Ishikawa (cell line): Measurements from ENCODE around the gene DSCAML1.

Experiments
- CEBPB ChIP-seq: IDR thresholded peaks from 2 replicates; pipeline ENCODE4 v1.6.1; 2012
- CREB1 ChIP-seq: IDR thresholded peaks from 2 replicates; pipeline ENCODE4 v1.6.1; 2012; ENCODE audit warnings: low read depth
- EGR1 ChIP-seq: IDR thresholded peaks from 2 replicates; pipeline ENCODE4 v1.6.1; 2012
- EP300 ChIP-seq: IDR thresholded peaks from 2 replicates; pipeline ENCODE4 v1.6.1; 2012; ENCODE audit warnings: borderline replicate concordance
- FOXM1 ChIP-seq: IDR thresholded peaks from 2 replicates; pipeline ENCODE4 v1.6.1; 2012; ENCODE audit warnings: low read depth, borderline replicate concordance
- NFIC ChIP-seq: IDR thresholded peaks from 2 replicates; pipeline ENCODE4 v1.6.1; 2012
- RAD21 ChIP-seq: IDR thresholded peaks from 2 replicates; pipeline ENCODE4 v1.6.1; 2012; ENCODE audit warnings: low read depth
- TAF1 ChIP-seq: IDR thresholded peaks from 2 replicates; pipeline ENCODE4 v1.6.1; 2012; ENCODE audit warnings: low read depth, mild to moderate bottlenecking
- TCF12 ChIP-seq: IDR thresholded peaks from 2 replicates; pipeline ENCODE4 v1.6.1; 2012; ENCODE audit warnings: low read depth
- TEAD4 ChIP-seq: IDR thresholded peaks from 2 replicates; pipeline ENCODE4 v1.6.1; 2012
- YY1 ChIP-seq: IDR thresholded peaks from 2 replicates; pipeline ENCODE4 v1.6.1; 2012; ENCODE audit warnings: low read depth
- ZBTB7A ChIP-seq: IDR thresholded peaks from 2 replicates; pipeline ENCODE4 v1.6.1; 2012; ENCODE audit warnings: low read depth
- TF ChIP-seq, protein P1 (sequence below): IDR thresholded peaks from 2 replicates; pipeline ENCODE4 v1.6.1; 2012
- TF ChIP-seq, protein P2 (sequence below): IDR thresholded peaks from 2 replicates; pipeline ENCODE4 v1.6.1; 2012
- TF ChIP-seq, protein P3 (sequence below): IDR thresholded peaks from 2 replicates; pipeline ENCODE4 v1.6.1; 2012; ENCODE audit warnings: low read depth, mild to moderate bottlenecking

Gene DSCAML1

DNA sequence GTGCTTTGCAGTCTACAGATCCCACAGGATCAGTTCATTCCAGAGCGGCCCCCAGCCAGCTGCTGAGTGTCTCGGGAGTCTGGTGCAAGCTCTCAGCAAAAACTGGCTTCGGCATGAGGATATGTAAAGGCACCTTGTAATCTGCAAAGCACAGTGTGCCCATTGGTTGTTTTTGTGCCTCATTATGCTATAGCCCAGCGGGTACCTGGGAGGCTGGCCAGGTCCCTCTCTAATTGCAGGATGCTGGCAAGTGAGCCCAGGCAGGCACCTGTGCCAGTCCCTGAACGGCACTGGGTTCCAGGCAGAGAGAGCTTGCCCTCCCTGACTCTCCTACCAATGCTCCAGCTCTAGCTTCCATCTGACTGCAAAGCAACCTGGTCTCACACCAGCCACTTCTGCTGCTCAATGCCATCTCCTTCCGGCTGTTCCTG lies 128.7 kb downstream of the DSCAML1 start:
- TF ChIP-seq, protein P1, sequence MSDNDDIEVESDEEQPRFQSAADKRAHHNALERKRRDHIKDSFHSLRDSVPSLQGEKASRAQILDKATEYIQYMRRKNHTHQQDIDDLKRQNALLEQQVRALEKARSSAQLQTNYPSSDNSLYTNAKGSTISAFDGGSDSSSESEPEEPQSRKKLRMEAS, result no peak
- TF ChIP-seq NFIC (no peak), FOXM1 (no peak), EP300 (no peak), ZBTB7A (no peak)
- TF ChIP-seq, protein P2, sequence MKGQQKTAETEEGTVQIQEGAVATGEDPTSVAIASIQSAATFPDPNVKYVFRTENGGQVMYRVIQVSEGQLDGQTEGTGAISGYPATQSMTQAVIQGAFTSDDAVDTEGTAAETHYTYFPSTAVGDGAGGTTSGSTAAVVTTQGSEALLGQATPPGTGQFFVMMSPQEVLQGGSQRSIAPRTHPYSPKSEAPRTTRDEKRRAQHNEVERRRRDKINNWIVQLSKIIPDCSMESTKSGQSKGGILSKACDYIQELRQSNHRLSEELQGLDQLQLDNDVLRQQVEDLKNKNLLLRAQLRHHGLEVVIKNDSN, result no peak
- TF ChIP-seq, protein P3, sequence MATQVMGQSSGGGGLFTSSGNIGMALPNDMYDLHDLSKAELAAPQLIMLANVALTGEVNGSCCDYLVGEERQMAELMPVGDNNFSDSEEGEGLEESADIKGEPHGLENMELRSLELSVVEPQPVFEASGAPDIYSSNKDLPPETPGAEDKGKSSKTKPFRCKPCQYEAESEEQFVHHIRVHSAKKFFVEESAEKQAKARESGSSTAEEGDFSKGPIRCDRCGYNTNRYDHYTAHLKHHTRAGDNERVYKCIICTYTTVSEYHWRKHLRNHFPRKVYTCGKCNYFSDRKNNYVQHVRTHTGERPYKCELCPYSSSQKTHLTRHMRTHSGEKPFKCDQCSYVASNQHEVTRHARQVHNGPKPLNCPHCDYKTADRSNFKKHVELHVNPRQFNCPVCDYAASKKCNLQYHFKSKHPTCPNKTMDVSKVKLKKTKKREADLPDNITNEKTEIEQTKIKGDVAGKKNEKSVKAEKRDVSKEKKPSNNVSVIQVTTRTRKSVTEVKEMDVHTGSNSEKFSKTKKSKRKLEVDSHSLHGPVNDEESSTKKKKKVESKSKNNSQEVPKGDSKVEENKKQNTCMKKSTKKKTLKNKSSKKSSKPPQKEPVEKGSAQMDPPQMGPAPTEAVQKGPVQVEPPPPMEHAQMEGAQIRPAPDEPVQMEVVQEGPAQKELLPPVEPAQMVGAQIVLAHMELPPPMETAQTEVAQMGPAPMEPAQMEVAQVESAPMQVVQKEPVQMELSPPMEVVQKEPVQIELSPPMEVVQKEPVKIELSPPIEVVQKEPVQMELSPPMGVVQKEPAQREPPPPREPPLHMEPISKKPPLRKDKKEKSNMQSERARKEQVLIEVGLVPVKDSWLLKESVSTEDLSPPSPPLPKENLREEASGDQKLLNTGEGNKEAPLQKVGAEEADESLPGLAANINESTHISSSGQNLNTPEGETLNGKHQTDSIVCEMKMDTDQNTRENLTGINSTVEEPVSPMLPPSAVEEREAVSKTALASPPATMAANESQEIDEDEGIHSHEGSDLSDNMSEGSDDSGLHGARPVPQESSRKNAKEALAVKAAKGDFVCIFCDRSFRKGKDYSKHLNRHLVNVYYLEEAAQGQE, result no peak

DNA sequence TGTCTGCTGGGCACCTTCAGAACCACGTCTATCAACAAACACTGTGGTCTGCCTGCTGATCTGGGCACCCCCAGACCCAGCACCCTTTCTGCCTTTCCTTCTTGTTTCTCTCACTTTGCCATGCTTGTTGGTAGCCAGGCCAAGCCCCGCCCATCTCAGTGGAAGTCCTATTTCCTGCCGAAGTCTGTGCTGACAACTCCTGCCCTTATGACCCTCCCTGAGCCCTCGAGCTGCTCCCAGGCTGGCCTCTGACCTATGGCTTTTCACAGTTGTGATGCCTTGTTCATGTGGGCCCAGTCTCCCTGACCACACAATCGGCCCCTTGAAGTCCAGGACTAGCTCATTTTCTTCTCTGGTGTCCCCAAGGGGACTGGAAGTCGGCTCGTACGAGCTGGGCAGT lies 132.1 kb downstream of the DSCAML1 start:
- TF ChIP-seq FOXM1 (no peak), ZBTB7A (no peak), NFIC (no peak), TAF1 (no peak), TEAD4 (no peak), TCF12 (no peak), CREB1 (no peak), CEBPB (no peak)
- TF ChIP-seq, protein P1, result no peak

DNA sequence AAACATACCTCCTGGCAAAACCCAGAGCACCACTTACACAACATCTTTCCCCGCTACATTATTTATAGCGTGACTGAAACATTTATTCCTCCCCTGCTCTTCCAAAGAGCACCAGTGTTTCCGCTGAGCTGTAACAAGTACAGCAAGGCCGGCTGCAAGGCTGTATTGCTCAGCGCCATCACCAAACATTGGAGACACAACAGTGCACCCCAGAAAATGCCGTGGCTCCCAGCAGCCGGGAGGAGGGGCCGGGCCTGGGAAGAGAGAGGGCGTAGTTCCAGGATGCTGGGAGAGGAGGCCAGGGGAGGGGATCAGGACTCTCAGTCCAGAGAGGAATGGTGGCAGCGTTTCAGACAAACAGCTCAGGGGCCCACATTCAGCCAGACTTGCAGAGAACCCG lies 133.2 kb downstream of the DSCAML1 start:
- TF ChIP-seq TCF12 (no peak), ZBTB7A (no peak), CEBPB (no peak), FOXM1 (no peak), TAF1 (no peak), NFIC (no peak), EP300 (no peak), CREB1 (no peak), RAD21 (no peak)
- TF ChIP-seq, protein P2, result no peak

DNA sequence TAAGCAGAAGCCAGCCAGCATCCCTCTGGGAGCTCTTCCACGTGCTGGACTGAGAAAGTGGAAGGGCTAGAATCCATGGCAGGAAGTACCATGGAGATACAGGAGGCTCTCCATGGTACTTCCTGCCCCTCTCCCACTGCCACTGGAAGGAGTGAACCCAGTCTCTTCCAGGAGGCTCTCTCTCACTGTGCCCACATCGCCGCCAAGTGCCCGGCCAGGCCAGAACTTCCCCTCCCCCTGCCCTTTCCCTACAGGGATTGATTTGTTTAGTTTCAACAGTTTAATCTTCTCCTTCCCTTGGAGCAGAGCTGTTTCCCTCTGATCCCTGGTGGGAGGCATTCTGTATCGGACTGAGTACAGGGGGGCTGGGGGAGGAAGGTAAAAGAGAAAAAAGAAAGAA lies 133.6 kb downstream of the DSCAML1 start:
- TF ChIP-seq, protein P3, result peak; percentile 23; the same call in 1 of the 2 replicates
- no peak for TF ChIP-seq CREB1

DNA sequence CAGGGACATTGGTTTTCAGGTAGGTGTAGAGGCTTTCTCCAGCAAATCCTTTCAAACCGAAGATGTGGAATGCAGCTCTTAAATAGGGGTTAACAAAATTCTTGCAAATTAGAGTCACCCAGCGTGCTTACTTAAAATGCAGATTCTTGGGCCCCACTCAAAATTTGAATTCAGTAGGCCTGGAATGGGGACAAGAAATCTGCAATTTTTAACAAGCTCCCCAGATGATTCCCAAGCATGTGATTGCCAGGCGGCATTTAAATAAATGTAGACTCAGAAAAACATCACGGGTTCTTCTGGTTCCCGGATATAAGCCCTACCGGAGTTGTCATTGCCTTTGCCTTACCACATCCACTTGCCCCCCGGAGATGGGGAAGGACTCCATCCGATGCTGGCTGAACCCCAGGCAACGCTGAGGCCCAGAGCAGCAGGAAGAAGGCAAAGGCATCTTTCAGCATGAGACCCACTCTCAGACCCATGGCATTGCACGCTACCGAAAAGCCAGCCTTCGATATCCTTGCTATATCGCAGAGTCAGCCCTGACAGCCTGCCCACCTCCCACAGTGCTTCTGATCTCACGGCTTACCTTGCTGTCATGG lies 134.2 kb downstream of the DSCAML1 start:
- no peak for TF ChIP-seq TCF12
- TF ChIP-seq, protein P2, result no peak
- no peak for TF ChIP-seq EGR1
- no peak for TF ChIP-seq NFIC
- TF ChIP-seq FOXM1, result no peak
- no peak for TF ChIP-seq TEAD4
- TF ChIP-seq, protein P1, result no peak
- TF ChIP-seq RAD21, result no peak
- TF ChIP-seq, protein P3, result no peak
- TF ChIP-seq YY1, result no peak
- TF ChIP-seq EP300, result no peak
